C4-2B (cell line): ENCODE measurements around the gene PFN1.

Experiments used
- CTCF ChIP-seq: fragments of 450-650 bp; conservative IDR thresholded peaks from 2 replicates; pipeline ENCODE4 v1.5.1; 2017; ENCODE audit warnings: mild to moderate bottlenecking
- ZFX ChIP-seq: fragments of 450-650 bp; IDR thresholded peaks from 2 replicates; pipeline ENCODE4 v1.6.1; 2017

- TF ChIP-seq CTCF (no peak), ZFX (no peak)
Observed at GRCh38 chr17:4901648-4902344, 46.5 kb downstream of the PFN1 start.
